HL-60 (cell line): ENCODE measurements around the gene ROCK2.

Source experiments
- CTCF ChIP-seq: IDR thresholded peaks from one replicate; pipeline ENCODE4 v1.5.1; 2011; ENCODE audit warnings: low read length, control low read depth, inconsistent platforms; ENCODE audit not compliant: insufficient read depth
- POLR2AphosphoS5 ChIP-seq: IDR thresholded peaks from 2 replicates; pipeline ENCODE4 v1.6.1; 2012; ENCODE audit warnings: low read depth

GRCh38 chr2:11281186-11281585 is 63.2 kb downstream of the ROCK2 start:
- TF ChIP-seq CTCF (no peak), POLR2AphosphoS5 (no peak)
